GM19035 (cell line): Measurements from ENCODE around the gene GNB1.
"Not testable (repeated sequence)": the region's sequence is repeated elsewhere in the genome, so short reads cannot be mapped to it uniquely, and the experiment has no call there.

Source experiments
- ATAC-seq: cut with Tn5 transposase; IDR thresholded peaks from one replicate; pipeline ENCODE4 v1.9.1; 2021; ENCODE audit not compliant: unreplicated experiment

The GNB1 gene

GRCh38 chr1:1890506-1891348 is at the start of gene GNB1:
TSS of gene GNB1 (minus strand) at chr1:1891087. CDS start at chr1:1825453, 65,634 bp downstream.
- peak; percentile 73 for ATAC-seq

- ATAC-seq, result no peak
Observed at GRCh38 chr1:1940123-1940425, 49.2 kb upstream of the GNB1 start.

- ATAC-seq, result no peak
Observed at GRCh38 chr1:1939296-1940122, 48.6 kb upstream of the GNB1 start.

- ATAC-seq, result no peak
Observed at GRCh38 chr1:1938613-1939295, 47.9 kb upstream of the GNB1 start.

- no peak for ATAC-seq
Observed at GRCh38 chr1:1938276-1938573, 47.3 kb upstream of the GNB1 start.

GRCh38 chr1:1937549-1938275 is 46.8 kb upstream of the GNB1 start:
- no peak for ATAC-seq

GRCh38 chr1:1937061-1937460 is 46.2 kb upstream of the GNB1 start:
- ATAC-seq, result no peak

DNA sequence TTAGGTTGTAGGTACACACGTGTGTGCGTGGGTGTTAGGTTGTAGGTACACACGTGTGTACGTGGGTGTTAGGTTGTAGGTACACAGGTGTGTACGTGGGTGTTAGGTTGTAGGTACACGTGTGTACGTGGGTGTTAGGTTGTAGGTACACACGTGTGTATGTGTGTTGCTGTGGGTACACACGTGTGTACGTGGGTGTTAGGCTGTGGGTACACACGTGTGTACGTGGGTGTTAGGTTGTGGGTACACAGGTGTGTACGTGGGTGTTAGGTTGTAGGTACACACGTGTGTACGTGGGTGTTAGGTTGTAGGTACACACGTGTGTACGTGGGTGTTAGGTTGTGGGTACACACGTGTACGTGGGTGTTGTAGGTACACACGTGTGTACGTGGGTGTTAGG is 44.0 kb upstream of the GNB1 start:
- not testable (repeated sequence) for ATAC-seq

DNA sequence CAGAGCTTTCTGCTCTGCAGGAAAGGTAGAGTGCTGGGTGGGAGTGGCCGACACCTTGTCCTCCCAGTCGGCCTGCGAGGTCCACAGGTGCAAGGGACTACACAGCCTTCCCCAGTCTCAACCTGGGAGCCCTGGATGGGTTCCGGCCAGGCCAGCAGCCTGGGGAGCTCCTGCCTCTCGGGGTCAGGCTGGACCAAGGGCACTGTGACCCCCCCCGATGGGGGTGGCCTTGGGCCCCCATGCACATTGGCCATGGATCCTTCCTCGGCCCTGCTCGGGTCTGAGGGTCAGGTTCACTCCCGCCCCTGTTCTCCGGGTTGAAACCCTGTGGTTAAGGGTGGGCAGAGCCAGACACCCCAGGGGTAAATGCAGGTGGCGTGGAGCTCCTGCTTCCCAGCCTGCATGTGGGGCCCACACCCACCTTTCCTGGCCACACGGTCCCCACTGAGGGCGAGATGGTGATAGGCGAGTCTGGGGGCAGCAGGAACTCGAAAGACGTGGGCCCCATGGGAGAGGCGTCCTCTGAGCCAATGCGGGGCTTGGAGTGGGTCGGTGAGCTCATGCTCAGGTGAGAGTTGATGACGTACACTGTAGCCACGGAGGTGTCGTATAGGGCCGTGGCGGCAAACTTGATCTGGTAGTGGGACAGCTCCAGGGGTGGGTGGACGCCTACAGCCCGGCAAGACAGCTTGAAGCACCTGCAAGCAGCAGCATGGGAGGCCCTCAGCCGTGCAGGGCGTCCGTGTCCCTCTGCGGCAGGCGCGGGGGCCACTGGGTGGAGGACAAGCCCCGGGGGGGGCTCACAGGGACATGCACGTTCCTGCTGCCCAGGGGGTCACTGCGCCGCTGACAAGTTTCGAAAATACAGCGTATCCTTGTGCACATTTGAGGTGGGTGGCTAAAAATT is 39.0 kb upstream of the GNB1 start:
- ATAC-seq, result no peak

- no peak for ATAC-seq
Observed at GRCh38 chr1:1929102-1929638, 38.3 kb upstream of the GNB1 start.

DNA sequence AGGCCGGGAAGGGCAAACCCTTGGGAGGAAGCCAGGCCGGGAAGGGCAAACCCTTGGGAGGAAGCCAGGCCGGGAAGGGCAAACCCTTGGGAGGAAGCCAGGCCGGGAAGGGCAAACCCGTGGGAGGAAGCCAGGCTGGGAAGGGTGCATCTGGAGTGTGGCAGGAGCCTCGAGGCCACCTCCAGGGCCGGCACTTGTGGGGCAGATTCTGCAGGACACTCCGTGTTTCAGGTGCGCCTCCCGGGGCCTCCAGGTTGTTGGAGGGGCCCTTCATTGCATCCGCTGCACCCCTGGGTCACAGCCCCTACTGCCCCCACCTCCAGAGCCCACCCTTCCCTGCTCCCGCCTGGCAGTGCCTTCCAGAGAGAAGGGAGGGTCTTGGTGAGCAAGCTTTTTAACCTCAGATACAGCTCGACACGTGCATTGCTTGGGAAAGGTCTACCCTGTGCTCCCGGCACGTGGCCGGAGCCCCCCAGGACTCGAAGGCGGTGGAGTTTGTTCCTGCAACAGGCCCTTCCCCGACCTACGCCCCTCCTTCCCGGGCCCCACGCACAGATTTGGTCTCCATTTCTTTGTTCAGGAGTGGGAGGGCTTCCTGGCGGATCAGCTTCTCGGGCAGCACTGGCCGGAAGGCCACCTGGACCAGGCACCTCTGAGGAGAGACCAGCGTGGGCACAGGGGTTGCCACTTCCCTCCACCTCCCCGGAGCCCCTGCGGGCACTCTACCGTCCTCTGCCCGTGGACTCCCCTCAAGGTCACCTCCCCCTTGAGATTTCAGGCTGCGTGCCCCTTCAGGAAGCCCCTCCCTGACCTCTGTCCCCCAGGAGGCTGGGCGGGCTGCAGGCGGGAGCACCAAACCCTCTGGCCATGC is 37.6 kb upstream of the GNB1 start:
- ATAC-seq, result no peak

GRCh38 chr1:1927751-1928150 is 36.9 kb upstream of the GNB1 start:
- ATAC-seq, result no peak

DNA sequence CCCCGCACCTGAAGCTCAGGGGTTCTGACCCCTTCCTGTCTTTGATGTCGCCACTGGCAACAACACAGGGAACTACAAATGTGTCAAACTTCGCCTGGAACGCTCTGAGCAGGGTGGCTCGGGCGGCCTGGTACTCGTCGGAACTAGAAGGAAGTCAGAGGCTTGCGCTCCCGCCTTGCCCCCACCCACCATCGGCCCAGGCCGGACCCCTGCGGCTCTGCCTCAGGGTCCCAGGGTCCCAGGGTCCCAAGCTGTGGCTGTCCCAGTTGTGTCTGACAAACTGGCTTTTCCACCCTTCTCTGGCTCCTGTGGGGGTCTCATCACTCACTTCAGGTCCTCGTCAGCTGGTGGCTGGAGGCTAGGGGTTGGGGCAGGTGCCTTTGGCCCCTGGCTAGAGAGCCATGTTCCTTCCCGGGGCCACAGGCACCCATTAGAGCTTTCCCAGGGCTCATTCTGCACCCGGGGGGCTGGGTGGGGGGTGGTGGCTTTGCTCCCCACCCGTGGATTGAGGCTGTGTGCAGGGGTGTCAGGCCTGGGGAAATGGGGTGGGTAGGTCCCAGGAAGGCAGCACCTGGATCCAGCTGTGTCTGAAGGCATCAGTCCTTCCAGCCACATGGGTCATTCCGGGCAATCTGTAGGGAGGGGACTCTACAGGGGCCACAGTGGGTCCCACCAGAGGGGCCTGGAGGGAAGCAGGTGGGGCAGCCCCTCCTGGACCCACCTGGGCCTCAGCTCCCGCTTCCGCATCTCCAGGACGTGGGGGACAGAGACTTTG is 36.2 kb upstream of the GNB1 start:
- no peak for ATAC-seq

DNA sequence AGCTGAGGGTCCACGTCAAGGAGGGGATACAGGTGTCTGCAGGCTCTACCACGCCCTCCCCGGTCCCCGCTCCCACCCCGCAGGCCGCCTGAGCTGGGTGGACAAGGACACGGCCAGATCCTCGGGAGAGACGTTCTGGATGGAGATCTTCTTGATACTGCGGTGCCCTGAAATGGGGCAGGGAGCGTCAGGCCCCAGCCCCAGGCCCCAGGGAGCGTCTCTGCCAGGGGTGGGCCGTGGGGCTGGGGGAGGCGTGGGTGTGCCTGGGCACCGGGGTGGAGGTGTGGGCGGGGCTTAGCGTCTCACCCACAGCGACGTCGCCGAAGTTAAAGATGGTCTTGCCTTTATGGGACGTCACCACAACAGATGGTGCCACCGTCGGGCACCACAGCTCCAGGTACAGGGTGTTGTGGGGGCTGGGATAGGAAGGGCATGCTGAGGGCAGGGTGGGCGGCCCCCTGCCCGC is 35.5 kb upstream of the GNB1 start:
- ATAC-seq, result no peak

GRCh38 chr1:1925437-1926345 is 34.8 kb upstream of the GNB1 start:
- no peak for ATAC-seq

- no peak for ATAC-seq
Observed at GRCh38 chr1:1924849-1925248, 34.0 kb upstream of the GNB1 start.

GRCh38 chr1:1924386-1924785 is 33.5 kb upstream of the GNB1 start:
- ATAC-seq, result no peak
